Measurements from ENCODE around the gene FGF2.

GRCh38 chr4:122890147-122890795, 63.6 kb downstream of the FGF2 start:
- TF ChIP-seq POLR2AphosphoS5 (IDR thresholded peaks at IDR 0.05; ENCODE audit: low read depth) (no peak), CTCF (IDR thresholded peaks at IDR 0.05; ENCODE audit: insufficient read depth, low read length) (no peak), GABPA (IDR thresholded peaks at IDR 0.05; ENCODE audit: low read depth) (no peak), REST (IDR thresholded peaks at IDR 0.05; ENCODE audit: insufficient replicate concordance, low read depth) (no peak), SPI1 (IDR thresholded peaks at IDR 0.05; ENCODE audit: borderline replicate concordance, low read depth) (no peak)

All from HL-60 (cell line).